GM18951 (cell line): ENCODE measurements around the gene SLCO2B1.

ENCODE experiments used
- POLR2A ChIP-seq: IDR thresholded peaks from 4 replicates; pipeline ENCODE4 v1.6.1; 2011; ENCODE audit warnings: mild to moderate bottlenecking; ENCODE audit not compliant: insufficient read length, insufficient read depth; ENCODE audit errors: extremely low read depth
- in situ Hi-C: fragments of 300-500 bp; cut with MboI; formaldehyde crosslinking; loops from one replicate; pipeline ENCODE4 v1.12.0; 2022; ENCODE audit warnings: low sequenced_read_pairs, mixed read lengths, inconsistent platforms; ENCODE audit not compliant: unreplicated experiment

SLCO2B1 gene

GRCh38 chr11:75197512-75198277 is 46.8 kb downstream of the SLCO2B1 start:
- no peak for TF ChIP-seq POLR2A
- in situ Hi-C loops, result no loop called here

- TF ChIP-seq POLR2A, result no peak
- in situ Hi-C loops, result no loop called here
Measured at GRCh38 chr11:75198278-75198973, 47.5 kb downstream of the SLCO2B1 start.

GRCh38 chr11:75199412-75199955 is 48.6 kb downstream of the SLCO2B1 start:
- in situ Hi-C loops, result no loop called here
- no peak for TF ChIP-seq POLR2A

GRCh38 chr11:75200051-75200450 is 49.1 kb downstream of the SLCO2B1 start:
- in situ Hi-C loops, result loop anchor here (10.0 kb wide), 2 partner anchors 175 to 275 kb away; no protein-coding TSS in a partner anchor
- no peak for TF ChIP-seq POLR2A

DNA sequence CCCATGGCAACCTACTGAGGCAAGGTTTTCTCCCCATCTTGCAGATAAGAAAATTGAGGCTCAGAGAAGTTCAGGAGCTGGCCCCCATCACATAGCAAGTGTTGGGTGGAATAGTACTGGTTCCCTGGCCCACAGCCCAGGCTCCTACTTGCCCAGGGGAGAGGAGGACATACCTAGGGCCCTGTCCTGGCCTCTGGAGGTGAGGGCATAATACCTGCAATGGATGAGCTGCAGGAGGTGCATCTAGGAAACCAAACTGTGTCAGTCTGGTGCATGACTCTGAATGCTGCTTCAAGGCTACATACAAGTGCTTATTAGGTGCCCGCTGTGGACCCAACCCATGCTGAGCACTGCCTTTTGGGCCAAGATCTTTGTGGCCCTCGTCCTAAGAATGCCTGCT is 49.6 kb downstream of the SLCO2B1 start:
- in situ Hi-C loops, result loop anchor here (10.0 kb wide), 2 partner anchors 176 to 276 kb away; no protein-coding TSS in a partner anchor
- TF ChIP-seq POLR2A, result no peak

DNA sequence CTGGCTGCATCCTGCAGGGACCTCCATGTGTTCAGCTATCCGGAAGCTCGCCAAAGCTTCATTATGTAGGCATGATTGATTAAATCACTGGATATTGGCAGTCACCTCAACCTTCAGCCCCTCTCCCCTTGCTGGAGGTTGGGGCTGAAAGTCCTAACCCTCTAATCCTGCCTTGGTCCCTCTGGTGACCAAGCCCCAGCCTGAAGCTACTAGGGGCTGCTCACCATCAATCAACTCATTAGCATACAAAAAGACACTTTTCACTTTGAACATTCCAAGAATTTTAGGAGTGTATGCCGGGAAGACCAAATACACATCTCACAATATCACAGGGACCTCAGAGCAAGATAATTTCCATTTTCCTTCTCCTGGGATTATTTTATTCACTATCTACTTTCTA is 50.9 kb downstream of the SLCO2B1 start:
- no peak for TF ChIP-seq POLR2A
- in situ Hi-C loops, result loop anchor here (10.0 kb wide), 2 partner anchors 177 to 277 kb away; no protein-coding TSS in a partner anchor

DNA sequence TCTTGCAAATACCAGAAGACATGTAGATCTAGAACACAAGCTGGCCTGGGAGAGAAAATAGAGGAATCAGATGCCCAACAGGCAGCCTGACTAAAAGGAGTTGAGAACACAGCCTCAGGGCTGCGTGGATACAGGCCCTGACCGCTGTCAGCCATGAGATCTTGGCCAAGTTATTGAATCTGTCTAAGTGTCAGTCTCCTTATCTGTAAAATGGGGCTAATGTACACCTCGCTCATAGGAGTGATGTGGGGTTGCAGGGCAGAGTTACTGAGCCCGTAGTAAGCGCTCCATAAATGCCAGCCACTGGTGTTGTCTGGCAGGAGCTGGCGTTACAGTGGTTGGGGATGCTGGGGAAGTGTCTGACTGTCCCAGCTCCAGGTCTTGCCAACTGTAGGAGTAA is 51.3 kb downstream of the SLCO2B1 start:
- in situ Hi-C loops, result loop anchor here (10.0 kb wide), 2 partner anchors 177 to 277 kb away; no protein-coding TSS in a partner anchor
- TF ChIP-seq POLR2A, result no peak

DNA sequence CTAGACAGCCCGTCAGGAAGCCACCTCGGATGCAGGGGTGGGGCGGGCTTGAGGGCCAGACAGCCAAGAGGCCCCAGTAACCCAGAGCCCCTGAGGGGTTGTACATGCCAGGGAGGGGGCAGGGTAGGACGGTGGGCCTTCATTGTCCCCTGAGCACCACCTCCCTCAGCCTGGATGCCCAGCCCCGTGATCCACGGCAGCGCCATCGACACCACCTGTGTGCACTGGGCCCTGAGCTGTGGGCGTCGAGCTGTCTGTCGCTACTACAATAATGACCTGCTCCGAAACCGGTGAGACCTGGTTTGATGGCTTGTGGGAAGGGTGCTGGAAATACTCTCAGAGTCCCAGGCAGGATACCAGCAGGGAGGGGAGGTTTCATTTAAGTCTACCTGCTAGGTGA is 52.2 kb downstream of the SLCO2B1 start:
- in situ Hi-C loops, result loop anchor here (10.0 kb wide), 2 partner anchors 178 to 278 kb away; no protein-coding TSS in a partner anchor
- TF ChIP-seq POLR2A, result no peak

DNA sequence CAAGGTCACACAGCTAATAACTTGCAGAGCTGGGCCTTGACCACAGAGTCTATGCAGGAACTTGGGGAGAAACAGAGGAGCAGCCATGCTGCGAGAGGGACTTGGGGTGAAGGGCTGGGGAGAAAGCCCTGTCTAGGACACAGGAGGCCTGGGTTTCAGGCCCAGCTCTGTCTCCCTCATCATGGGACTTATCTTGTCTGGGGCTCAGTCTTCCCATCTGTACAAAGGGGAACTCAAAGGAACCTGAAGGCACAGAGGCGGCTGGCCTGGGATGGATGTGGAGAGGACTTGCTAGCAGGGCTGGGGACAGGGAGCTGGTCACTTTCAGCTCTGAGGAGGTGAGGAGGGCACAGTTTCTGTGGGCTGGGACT is 52.7 kb downstream of the SLCO2B1 start:
- in situ Hi-C loops, result loop anchor here (10.0 kb wide), 2 partner anchors 179 to 279 kb away; no protein-coding TSS in a partner anchor
- TF ChIP-seq POLR2A, result no peak

- no peak for TF ChIP-seq POLR2A
- in situ Hi-C loops, result loop anchor here (10.0 kb wide), 2 partner anchors 179 to 279 kb away; no protein-coding TSS in a partner anchor
Measured at GRCh38 chr11:75204012-75204674, 53.2 kb downstream of the SLCO2B1 start.

- in situ Hi-C loops, result loop anchor here (10.0 kb wide), 2 partner anchors 180 to 280 kb away; no protein-coding TSS in a partner anchor
- no peak for TF ChIP-seq POLR2A
Measured at GRCh38 chr11:75204685-75205563, 54.0 kb downstream of the SLCO2B1 start.

- in situ Hi-C loops, result loop anchor here (10.0 kb wide), 2 partner anchors 181 to 281 kb away; no protein-coding TSS in a partner anchor
- TF ChIP-seq POLR2A, result no peak
Measured at GRCh38 chr11:75205564-75206020, 54.7 kb downstream of the SLCO2B1 start.
